Measurements from ENCODE around the gene KLHL26. TPM values are rescaled to one million over a fixed set of nuclear protein-coding genes. Genes with fewer than 3 reads are reported as not detected.

Gene KLHL26
- total and polyA plus RNA-seq, 8 donors: 1.2 to 45.1 (median 4.1) TPM

- Histone ChIP-seq H3K36me3 (no peaks in the 10 kb centered on the region), H3K9me3 (no peaks in the 10 kb centered on the region), H3K4me3 (peak overlapping the region; percentile 19 to 33 (median 26)), H3K27ac (no peak overlapping the region), H3K4me1 (peaks cover 26 to 41% (median 39%) of the 10 kb centered on the region in 4 donors), H3K27me3 (peaks cover 53 to 96% (median 86%) of the 10 kb centered on the region in 3 donors)
- intact Hi-C loops (cut with DNase I; ENCODE audit: low total_unique reads): no loop called here
- WGBS, 5 donors: 1 to 5% (median 3%) methylated on average over 16 to 65 of the region's 65 CpGs
- no peak for DNase-seq
- TF ChIP-seq POLR2AphosphoS5 (IDR thresholded peaks at IDR 0.05) (no peak), CTCF (IDR thresholded peaks at IDR 0.05) (no peak), EP300 (IDR thresholded peaks at IDR 0.05) (no peak), POLR2A (IDR thresholded peaks at IDR 0.05) (no peak)
Measured at GRCh38 chr19:18605546-18606280, 31.1 kb upstream of the KLHL26 start.

- Histone ChIP-seq H3K27ac (no peak within 1 kb of the TSS), H3K4me3 (peak within 1 kb of the TSS; percentile 20 to 39 (median 32)), H3K36me3 (no peaks in the 10 kb centered on the region), H3K27me3 (peaks cover 57 to 96% (median 90%) of the 10 kb centered on the region in 3 donors), H3K4me1 (peaks cover 34 to 49% (median 48%) of the 10 kb centered on the region in 4 donors), H3K9me3 (no peaks in the 10 kb centered on the region)
- no peak for DNase-seq
- intact Hi-C loops (cut with DNase I; ENCODE audit: low total_unique reads): no loop called here
- no peak for TF ChIP-seq CTCF (IDR thresholded peaks at IDR 0.05)
- no peak for TF ChIP-seq EP300 (IDR thresholded peaks at IDR 0.05)
- no peak for TF ChIP-seq POLR2AphosphoS5 (IDR thresholded peaks at IDR 0.05)
- TF ChIP-seq POLR2A (IDR thresholded peaks at IDR 0.05): no peak
- WGBS, 5 donors: 1 to 2% (median 2%) methylated on average over 13 to 106 of the region's 116 CpGs
Measured at GRCh38 chr19:18606281-18607225, 30.3 kb upstream of the KLHL26 start, which contains the start of gene CRLF1. Gene CRLF1 (minus strand): TSS chr19:18606799. CDS start chr19:18606656, 143 bp downstream.

GRCh38 chr19:18607226-18608101 lies 29.4 kb upstream of the KLHL26 start:
- Histone ChIP-seq H3K9me3 (no peaks in the 10 kb centered on the region), H3K36me3 (no peaks in the 10 kb centered on the region), H3K27ac (no peak overlapping the region), H3K4me1 (peaks cover 43 to 58% (median 57%) of the 10 kb centered on the region in 4 donors), H3K4me3 (peak overlapping the region; percentile 10 to 39 (median 28)), H3K27me3 (peaks cover 57 to 97% (median 94%) of the 10 kb centered on the region in 3 donors)
- WGBS, 5 donors: 1 to 4% (median 2%) methylated on average over 47 to 68 of the region's 68 CpGs
- intact Hi-C loops (cut with DNase I; ENCODE audit: low total_unique reads): no loop called here
- no peak for DNase-seq
- TF ChIP-seq CTCF (IDR thresholded peaks at IDR 0.05): no peak
- TF ChIP-seq EP300 (IDR thresholded peaks at IDR 0.05): no peak
- TF ChIP-seq POLR2AphosphoS5 (IDR thresholded peaks at IDR 0.05): no peak
- no peak for TF ChIP-seq POLR2A (IDR thresholded peaks at IDR 0.05)
